CD4-positive, alpha-beta T cell treated with Interleukin-2 at 100 ng/mL for 4 hours (primary cell): ENCODE measurements around the gene MAGEA10.
"Not testable (repeated sequence)": the region's sequence is repeated elsewhere in the genome, so short reads cannot be mapped to it uniquely, and the experiment has no call there.

Source experiments
- DNase-seq: peaks from one replicate; pipeline ENCODE4 v3.0.0-alpha.2; 2020; ENCODE audit warnings: low spot score

The MAGEA10 gene

DNA sequence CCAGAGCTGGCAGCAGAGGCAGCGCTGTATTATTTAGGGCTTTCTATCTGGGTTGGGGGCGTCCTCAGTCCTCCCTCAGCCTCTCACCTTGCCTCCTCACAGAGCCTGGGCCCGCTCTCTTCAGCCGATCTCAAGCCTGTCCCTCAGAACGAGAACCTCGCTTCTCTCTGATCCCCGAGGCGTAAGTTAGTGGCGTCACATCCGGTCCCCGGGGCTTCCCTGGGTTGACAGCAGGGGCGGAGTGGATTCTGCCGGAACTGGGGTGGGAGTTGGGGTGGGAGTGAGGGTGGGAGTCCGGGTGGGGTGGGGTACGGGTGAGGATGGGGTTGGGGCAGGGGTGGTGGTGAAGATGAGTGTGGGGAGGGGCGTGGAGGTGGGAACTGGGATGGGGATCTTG lies at the start of gene MAGEA10:
MAGEA10 (minus strand) TSS at position 190 of the 397 bp plus-strand sequence. CDS start 2,957 bp downstream, outside the sequence.
- DNase-seq: no peak

DNA sequence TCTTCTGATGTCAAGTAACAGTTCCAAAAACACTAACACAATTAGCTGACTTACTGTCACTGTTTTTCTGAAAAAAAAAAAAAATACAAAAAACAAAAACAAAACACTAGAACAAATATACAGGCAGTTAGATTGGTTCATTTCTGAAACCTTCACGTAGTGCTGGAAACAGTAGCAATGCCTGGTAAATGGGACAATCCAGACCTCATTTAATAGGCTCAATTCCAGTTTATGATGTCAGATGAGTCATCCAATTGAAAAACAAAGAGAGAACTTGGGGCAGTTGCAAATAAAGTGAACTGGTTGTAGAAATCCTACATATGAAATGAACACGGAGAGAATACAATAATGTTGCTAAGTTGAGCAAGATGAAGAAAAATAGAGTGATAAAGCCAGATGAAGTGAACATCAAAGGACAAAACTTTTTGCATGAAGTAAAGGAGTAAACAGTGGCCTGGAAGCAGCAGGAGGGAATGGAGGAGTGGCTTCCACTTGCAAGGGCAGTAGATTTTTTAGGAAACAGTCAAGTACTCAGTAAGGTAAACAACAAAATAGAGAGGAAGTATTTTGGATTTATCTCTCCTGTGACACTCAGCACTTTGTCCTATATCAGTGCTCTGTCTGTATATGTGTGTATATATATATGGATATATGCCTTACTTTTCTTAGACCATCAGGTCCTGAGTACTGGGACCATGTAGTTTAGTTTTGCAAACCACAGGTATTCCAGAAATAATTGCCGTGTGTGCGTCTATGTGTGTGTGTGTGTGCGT lies 39.3 kb upstream of the MAGEA10 start:
- DNase-seq: no peak

DNA sequence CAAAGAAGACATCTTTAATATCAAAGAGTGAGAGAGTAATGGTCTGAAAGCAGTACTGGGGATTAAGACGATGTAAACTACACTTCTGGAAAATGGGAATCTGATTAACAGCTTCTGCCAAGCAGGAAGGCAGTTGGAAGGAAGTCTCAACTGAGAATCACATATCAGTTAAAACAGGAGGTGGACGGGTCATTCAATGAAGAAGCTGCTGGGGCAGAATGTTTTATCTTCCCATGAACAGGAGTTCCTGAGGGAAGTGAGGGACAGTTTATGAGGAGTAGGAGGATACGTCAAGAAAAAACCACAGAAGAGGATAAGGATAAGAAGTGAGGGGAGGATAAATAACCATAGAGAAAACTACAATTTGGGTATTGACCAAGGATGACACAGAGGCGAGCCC lies 38.7 kb upstream of the MAGEA10 start:
- DNase-seq: no peak

DNA sequence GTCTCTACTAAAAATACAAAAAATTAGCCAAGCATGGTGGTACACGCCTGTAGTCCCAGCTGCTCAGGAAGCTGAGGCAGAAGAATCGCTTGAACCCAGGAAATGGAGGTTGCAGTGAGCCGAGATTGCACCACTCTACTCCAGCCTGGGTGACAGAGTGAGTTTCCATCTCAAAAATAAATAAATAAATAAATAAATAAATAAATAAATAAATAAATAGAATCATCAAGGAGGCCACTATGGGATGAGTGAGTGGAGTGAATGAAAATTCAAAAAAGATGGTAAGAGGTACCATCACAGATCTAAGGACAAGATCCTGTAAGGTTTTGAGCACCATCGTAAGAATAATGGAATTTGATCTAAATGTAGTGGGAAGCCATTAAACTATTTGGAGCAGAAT lies 37.5 kb upstream of the MAGEA10 start:
- not testable (repeated sequence) for DNase-seq

DNA sequence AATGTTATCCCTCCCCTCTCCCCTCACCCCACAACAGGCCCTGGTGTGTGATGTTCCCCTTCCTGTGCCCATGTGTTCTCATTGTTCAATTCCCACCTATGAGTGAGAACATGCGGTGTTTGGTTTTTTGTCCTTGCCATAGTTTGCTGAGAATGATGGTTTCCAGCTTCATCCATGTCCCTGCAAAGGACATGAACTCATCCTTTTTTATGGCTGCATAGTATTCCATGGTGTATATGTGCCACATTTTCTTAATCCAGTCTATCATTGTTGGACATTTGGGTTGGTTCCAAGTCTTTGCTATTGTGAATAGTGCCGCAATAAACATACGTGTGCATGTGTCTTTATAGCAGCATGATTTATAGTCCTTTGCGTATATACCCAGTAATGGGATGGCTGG lies 35.5 kb upstream of the MAGEA10 start:
- DNase-seq: not testable (repeated sequence)

DNA sequence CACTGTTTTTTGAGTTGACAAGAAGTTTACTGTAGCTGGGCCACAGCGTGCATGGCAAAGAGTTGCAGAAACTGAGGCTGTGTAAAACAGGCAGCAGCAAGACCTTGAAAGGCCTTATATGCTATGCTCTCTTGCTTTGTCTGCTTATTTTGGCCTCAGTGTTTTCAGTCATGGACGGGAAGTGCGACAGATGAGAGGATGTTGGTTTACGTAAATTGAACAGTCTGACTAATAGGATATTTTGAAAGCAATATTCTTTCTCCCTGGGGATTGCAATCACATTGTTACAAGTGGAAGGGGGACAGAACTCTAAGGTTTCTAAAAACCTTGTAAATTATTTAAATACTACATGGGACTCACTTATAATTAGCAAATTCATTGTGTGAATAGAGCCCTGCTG lies 32.2 kb upstream of the MAGEA10 start:
- no peak for DNase-seq

DNA sequence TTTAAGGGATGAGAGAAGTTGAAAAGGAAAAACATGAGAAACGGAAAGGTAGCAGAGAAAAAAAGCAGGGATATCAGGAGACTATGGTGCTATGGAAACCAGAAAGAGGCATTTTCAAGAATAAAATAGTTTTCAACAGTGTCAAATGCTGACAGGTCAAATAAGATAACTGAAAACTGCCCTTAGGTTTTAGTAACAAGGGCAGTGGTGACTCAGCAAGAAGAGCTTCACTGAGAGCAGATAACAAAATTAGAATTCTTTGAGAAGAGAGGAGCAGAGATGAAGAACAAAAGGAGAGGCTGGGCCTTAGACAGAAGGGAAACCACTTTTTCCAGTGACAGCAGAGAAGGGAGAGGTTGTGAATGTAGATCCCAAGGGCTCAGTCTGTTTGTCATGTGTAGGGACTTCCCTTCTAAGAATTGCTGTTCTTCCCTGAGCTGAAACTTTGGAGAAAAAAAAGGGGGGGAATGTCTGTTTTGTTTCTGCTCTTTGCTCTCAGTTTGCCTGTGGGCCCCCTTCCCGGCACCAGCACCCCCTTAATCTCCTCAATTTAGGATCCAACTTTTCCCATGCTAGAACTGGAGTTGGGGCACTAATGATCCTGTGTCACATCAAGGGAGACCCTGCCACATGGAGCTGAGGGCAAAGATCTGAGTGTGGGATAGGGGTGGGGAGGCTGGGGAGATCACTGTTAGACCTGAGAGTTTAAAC lies 26.8 kb upstream of the MAGEA10 start:
- DNase-seq: no peak

DNA sequence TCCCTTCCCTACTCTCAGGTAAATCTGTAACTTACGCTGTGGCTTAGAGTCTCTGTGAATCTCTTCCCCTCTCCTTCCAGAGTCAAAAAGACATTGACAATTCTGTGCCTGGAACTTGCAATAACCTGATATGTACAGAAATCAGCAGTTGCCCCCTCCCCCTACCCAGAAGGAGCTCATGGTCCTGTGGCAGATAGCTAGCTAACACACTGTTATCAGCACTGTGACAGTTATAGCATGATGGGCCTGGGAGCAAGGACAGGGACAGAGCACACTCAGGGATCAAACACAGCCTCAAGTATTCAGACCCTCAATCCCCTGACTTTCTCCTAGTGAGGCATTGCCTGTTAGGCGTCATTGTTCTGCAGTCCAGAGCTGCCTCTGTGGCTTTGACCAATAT lies 18.7 kb upstream of the MAGEA10 start:
- DNase-seq: no peak

DNA sequence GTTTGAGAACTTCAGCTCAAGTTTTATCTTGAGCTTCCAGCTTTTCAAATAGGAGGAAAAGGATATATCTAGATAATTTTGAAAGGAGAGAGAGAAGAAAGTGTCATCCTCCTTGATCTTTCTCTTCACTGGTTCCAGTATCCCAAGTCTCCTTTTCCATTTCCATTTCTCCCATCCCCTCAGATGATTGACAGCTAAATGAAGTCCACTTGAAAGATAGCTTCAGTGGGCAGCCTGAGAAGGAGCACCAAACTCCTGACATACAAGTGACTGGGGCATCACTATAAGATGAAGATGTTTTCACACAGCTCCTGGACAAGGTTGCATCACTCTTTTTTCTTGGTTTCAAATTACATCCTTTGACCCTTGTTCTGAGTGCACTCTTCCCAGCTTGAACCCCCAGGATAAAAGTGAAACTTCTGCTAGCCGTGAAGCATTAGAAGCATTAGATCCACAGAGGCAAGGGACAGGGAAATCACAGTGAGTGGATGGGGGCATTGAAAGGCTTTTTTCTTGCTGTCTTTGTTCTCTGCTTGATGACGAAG lies 17.5 kb upstream of the MAGEA10 start:
- DNase-seq: no peak

DNA sequence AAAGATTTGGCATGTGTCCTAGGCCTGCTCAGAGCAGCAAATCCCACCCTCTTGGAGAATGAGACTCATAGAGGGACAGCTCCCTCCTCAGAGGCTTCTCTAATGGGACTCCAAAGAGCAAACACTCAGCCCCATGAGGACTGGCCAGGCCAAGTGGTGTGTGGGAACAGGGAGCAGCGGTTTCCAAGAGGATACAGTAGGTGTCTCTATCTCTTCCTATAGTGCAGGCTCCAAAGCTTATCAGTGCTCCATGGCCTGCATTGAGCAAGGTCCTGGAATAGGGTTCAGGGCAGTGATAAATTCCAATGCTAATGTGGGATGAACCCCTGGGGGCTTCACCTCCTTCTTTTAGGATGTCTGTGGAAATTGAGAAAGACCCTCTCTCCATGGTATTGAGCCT lies 15.7 kb upstream of the MAGEA10 start:
- DNase-seq: no peak

DNA sequence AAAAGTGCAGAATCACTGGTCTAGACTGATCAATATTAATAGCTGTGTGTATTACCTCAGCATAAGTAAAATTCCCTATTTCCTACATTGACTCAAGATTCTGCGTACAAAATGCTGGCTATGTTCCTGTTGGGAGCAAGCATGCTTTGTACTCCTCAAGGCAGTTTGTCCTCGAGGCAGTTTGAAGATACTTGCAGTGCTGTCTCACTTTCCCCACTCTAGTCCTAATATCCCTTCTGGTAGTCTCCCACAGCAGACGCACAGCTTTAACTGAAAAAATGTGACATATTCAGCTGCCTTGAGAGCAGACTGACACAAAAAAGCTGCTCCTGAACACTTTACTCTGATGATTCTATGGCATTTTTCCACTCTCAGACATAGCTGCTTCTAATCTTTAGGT lies 12.9 kb upstream of the MAGEA10 start:
- no peak for DNase-seq

DNA sequence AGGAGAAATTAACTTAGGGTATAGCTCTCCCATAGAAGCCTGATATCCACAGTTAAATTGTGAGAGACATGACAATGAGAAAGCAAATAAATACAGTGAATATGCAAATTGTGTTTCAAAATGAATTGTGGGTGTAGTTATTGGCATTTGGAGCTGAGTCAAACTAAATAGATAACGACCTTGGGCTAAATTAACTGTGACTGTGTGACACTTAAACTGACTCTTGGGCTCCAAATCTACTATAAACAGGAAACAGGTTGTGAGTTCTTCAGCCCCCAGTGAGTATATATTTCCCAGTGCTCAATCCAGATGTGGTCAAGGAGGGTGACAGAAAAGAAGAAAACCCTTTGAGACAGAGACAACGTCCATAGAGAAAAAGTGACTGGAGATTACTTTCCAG lies 11.3 kb upstream of the MAGEA10 start:
- no peak for DNase-seq

DNA sequence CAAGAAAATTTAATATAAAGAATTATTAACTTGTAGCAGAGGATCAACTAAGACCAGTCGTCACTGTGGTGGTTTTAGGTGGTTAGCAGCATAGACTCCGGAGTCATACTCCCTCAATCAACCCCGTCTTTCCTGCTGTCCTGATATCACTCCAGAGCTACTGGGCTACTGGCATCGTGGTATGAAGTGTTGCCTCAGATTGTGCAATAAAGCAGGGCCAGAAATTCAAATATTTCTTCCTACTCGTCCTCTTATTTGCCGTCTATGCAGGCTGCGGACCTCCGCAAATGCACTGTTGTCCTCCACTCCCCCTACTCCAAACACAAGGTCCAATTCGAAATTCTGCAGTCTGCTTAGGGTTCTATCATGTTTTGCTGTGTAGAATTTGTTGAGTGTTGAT lies 1.2 kb upstream of the MAGEA10 start:
- DNase-seq: no peak

DNA sequence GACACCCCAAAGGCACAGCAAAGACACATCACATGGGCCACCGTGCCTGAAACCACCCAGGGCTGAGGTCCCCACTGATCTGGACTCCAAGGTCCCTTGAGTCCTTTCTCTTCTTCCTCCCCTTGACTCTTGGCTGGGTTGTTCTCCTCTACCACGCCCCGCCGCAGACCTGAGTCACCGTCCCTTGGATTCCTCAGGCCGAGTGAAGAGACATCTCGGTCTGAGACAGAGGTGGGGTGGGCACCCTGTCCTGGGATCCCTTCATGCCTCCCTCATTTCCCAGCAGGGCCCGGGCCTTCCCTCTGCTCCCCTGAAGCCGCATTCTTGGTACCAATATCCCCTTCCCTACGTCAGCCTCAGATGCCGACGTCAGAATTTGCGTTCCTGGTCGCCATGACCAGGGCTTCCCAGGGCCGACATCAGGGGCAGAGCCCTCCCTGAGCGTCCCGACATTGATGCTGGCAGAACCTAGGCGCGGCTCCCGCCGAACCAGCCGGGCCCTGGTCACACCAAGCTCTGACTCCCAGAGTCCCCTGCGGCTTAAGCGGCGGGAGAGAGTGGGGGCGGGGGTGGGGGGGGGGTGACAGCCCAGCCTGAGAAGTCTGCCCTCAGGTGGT lies 498 bp downstream of the MAGEA10 start:
- no peak for DNase-seq

DNA sequence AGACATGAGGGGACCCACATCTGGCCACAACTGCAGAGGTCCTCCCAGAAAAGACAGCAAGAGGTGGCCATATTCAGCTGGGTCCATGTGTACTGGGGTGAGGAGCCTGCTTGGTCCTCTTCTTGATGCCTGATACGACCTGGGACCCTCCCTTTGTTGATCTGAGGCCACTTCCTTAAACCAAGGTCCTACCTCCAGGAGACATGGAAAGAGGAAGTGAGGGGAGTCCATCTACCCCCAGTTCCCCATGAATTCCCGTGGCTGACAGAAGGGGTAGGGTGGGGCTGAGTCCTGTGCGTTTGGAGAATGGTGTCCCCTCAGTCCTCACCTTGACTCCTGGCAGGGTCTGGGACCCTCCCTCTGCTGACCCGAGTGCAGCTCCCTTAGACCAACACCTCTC lies 2.1 kb downstream of the MAGEA10 start:
- no peak for DNase-seq

DNA sequence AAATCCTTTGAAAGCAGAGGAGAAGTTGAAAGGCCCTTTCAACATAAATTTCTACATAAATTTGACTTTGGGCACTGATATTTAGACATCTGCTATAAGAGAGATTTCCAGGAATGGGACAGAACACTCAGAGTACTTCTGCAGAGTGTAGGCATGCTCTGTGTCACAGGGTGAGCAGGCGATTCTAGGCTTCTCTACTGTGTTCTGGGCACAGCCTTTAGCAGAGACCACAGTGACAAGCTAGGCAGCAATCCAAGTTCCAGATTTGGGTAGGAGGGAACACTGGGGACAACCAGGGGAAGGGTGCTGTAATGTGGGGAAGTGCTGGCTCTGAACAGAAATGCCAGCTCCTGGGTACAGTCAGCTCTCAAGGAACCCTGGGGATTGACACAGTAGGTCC lies 6.9 kb downstream of the MAGEA10 start:
- no peak for DNase-seq

DNA sequence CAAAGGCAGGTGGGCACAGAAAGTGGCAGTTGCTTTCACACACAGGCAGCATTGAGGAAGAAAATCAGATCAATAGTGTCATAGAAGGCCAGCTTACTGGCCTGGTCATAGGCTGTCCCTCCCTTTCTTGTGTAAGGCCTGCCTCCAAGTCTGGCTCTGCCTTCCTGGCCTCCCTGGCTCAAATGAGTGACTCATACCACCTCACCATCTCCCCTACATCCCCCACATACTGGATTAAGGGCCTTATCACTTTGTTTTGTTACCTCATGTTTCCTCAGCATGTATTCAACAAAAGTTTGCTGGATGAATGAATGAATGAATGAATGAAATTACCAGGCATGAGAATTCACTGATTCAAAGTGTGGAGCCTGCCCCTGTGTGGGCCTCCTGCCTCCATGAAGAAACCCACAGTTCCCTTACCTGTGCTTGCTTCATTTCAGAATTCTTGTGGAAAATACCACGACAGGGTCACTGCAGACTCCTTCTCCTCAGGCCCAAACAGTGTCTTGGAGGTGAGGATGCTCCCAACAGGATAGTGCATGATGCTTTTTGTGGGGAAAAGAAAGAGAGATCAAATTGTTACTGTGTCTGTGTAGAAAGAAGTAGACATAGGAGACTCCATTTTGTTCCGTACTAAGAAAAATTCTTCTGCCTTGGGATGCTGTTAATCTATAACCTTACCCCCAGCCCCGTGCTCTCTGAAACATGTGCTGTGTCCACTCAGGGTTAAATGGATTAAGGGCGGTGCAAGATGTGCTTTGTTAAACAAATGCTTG lies 9.1 kb downstream of the MAGEA10 start:
- DNase-seq: not testable (repeated sequence)

DNA sequence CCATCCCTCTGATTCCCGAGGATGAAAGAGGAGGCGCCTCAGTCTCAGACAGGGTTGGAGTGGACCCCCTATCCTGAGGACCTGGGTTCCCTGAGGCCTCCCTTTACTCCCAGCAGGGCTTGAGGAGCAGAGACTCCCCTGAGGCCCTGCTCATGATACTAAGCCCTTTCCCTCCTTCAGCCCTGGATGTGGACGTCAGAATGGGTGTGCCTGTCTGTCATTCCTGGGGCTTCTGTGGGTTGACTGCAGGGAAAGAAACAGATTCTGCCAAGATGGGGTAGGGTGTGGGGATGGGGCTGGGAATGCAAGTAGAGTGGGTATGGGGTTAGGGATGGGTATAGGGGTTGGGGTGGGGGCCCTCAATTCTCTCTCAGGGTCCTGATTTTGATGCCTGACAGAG lies 21.1 kb downstream of the MAGEA10 start:
- no peak for DNase-seq

DNA sequence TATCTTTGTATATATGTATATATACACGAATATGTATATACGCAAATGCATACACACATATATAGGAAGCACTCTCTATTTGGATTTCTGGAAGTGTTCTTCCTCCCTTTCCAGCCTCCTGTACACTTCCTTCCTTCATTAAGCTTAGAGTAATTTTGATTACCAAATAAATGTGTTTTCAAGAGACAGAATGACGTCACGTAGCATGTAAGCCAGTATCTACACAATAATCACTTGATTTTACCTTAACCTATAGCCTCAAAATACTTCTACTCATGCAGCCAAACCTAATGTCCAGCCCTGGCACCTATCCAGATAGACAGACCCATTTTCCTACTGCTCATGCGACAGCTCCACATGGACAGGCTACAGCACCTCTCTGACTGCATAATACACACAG lies 29.9 kb downstream of the MAGEA10 start:
- DNase-seq: no peak

DNA sequence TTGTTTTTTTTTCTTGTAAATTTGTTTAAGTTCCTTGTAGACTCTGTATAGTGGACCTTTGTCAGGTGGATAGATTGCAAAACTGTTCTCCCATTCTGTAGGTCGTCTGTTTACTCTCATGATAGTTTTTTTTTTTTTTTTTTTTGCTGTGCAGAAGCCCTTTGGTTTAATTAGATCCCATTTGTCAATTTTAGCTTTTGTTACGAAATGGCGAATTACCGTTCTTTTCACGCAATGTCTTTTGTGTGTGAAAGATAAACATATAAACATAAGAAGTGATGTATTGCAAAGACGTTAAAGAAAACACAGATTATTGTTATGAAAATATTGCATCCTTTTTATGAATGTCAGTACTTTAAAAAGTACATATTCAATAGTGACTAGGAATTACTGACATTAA lies 34.5 kb downstream of the MAGEA10 start:
- DNase-seq: no peak

DNA sequence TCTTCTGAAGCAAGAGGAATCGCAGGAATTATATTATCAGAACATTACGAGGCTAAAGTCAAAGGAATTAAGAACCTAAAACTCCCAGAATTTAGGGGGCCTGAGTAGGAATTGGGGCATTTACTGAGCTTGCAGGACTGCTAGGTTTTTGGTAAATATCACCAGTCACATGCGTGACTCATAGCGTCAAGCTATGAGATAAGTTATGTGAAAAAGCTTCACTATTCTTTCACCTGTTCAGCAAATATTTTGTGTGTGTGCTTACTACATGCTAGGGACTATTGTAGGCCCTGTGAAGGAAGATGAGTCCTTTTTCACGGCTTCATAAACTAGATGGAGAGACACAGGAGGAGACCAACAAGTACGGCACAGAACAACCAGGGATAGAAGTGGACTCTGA lies 52.2 kb downstream of the MAGEA10 start:
- no peak for DNase-seq
